ENCODE data around the gene PIGQ. TPM values are rescaled to one million over a fixed set of nuclear protein-coding genes. Genes with fewer than 3 reads are reported as not detected.

PIGQ gene
- total RNA-seq, 1 donor from 2014 or later: 86.7 TPM

- H3K27ac Mint-ChIP-seq: no peak overlapping the region
- H3K4me3 Mint-ChIP-seq: no peak overlapping the region
- DNase-seq (ENCODE audit: low spot score in 2 of 2, unreplicated experiment in 2 of 2): no peak
- H3K4me1 Mint-ChIP-seq: peaks cover 5% of the 10 kb centered on the region
- no peak for TF ChIP-seq CTCF (IDR thresholded peaks at IDR 0.05; ENCODE audit: unreplicated experiment)
- no peaks in the 10 kb centered on the region for H3K27me3 Mint-ChIP-seq (ENCODE audit: low read depth)
- H3K36me3 Mint-ChIP-seq: no peaks in the 10 kb centered on the region
- no peaks in the 10 kb centered on the region for H3K9me3 Mint-ChIP-seq
These were observed 58.7 kb downstream of the PIGQ start for GRCh38 chr16:628321-629061.

GRCh38 chr16:629185-629832 is 59.5 kb downstream of the PIGQ start:
- H3K27ac Mint-ChIP-seq: no peak overlapping the region
- H3K27me3 Mint-ChIP-seq (ENCODE audit: low read depth): no peaks in the 10 kb centered on the region

GRCh38 chr16:629833-630248 is 60.1 kb downstream of the PIGQ start:
- Mint-ChIP-seq H3K9me3 (no peaks in the 10 kb centered on the region), H3K27me3 (ENCODE audit: low read depth) (no peaks in the 10 kb centered on the region), H3K36me3 (no peaks in the 10 kb centered on the region), H3K27ac (no peak overlapping the region), H3K4me1 (peaks cover 3% of the 10 kb centered on the region), H3K4me3 (peak overlapping the region; percentile 13)
- no peak for TF ChIP-seq CTCF (IDR thresholded peaks at IDR 0.05; ENCODE audit: unreplicated experiment)
- no peak for DNase-seq (ENCODE audit: low spot score in 2 of 2, unreplicated experiment in 2 of 2)

More at GRCh38 chr16:629185-629832, 59.5 kb downstream of the PIGQ start:
- DNase-seq (ENCODE audit: low spot score in 2 of 2, unreplicated experiment in 2 of 2): no peak
- no peaks in the 10 kb centered on the region for H3K36me3 Mint-ChIP-seq
- H3K9me3 Mint-ChIP-seq: no peaks in the 10 kb centered on the region
- no peak for TF ChIP-seq CTCF (IDR thresholded peaks at IDR 0.05; ENCODE audit: unreplicated experiment)
- no peak overlapping the region for H3K4me3 Mint-ChIP-seq
- H3K4me1 Mint-ChIP-seq: peaks cover 3% of the 10 kb centered on the region

GRCh38 chr16:630249-630814 is 60.6 kb downstream of the PIGQ start:
- TF ChIP-seq CTCF (IDR thresholded peaks at IDR 0.05; ENCODE audit: unreplicated experiment): no peak
- H3K36me3 Mint-ChIP-seq: no peaks in the 10 kb centered on the region
- no peak for DNase-seq (ENCODE audit: low spot score in 2 of 2, unreplicated experiment in 2 of 2)
- H3K27ac Mint-ChIP-seq: no peak overlapping the region
- no peaks in the 10 kb centered on the region for H3K27me3 Mint-ChIP-seq (ENCODE audit: low read depth)
- H3K4me3 Mint-ChIP-seq: peak overlapping the region; percentile 13
- peaks cover 3% of the 10 kb centered on the region for H3K4me1 Mint-ChIP-seq
- no peaks in the 10 kb centered on the region for H3K9me3 Mint-ChIP-seq

GRCh38 chr16:630815-631405 is 61.1 kb downstream of the PIGQ start, which contains the start of gene WFIKKN1:
TSS of gene WFIKKN1 (plus strand) at chr16:630985. CDS start at chr16:631254, 269 bp downstream.
- peaks cover 3% of the 10 kb centered on the region for H3K4me1 Mint-ChIP-seq
- H3K36me3 Mint-ChIP-seq: no peaks in the 10 kb centered on the region
- H3K27ac Mint-ChIP-seq: no peak within 1 kb of the TSS
- no peak for DNase-seq (ENCODE audit: low spot score in 2 of 2, unreplicated experiment in 2 of 2)
- no peak for TF ChIP-seq CTCF (IDR thresholded peaks at IDR 0.05; ENCODE audit: unreplicated experiment)
- peak within 1 kb of the TSS; percentile 13 for H3K4me3 Mint-ChIP-seq
- H3K27me3 Mint-ChIP-seq (ENCODE audit: low read depth): no peaks in the 10 kb centered on the region
- H3K9me3 Mint-ChIP-seq: no peaks in the 10 kb centered on the region

Data from mesothelial cell of epicardium (in vitro differentiated cells).